Stomach (tissue), 4 donors: ENCODE data around the gene CCDC3.

Experiments used
- CTCF ChIP-seq, 7 experiments: fragments of 450-650 bp in 4 of 7; fragments of 200-600 bp in 3 of 7; sonication (generic) in 3 of 7; IDR thresholded peaks; one replicate each; pipeline ENCODE4 v1.5.1; 2016 to 2019; ENCODE audit warnings: antibody characterized with exemption in 7 of 7, control low read depth in 2 of 7, mild to moderate bottlenecking in 1 of 7
- EP300 ChIP-seq: sonication (generic); formaldehyde crosslinking; IDR thresholded peaks from one replicate; pipeline ENCODE4 v1.6.1; 2017; ENCODE audit warnings: antibody characterized with exemption
- POLR2A ChIP-seq, 4 donors: fragments of 450-650 bp; IDR thresholded peaks; one replicate each; pipeline ENCODE4 v1.6.1; 2016; ENCODE audit warnings: antibody characterized with exemption in 4 of 4, control low read depth in 2 of 4, mild to moderate bottlenecking in 1 of 4, moderate library complexity in 1 of 4

- TF ChIP-seq CTCF (IDR thresholded peaks at IDR 0.05) (no peak), POLR2A (IDR thresholded peaks at IDR 0.05) (no peak), EP300 (no peak)
These were observed 127.0 kb downstream of the CCDC3 start for GRCh38 chr10:12874501-12874900.
